ENCODE data around the gene MSMB.
"Not testable (repeated sequence)": the region's sequence is repeated elsewhere in the genome, so short reads cannot be mapped to it uniquely, and the experiment has no call there.

Gene MSMB

DNA sequence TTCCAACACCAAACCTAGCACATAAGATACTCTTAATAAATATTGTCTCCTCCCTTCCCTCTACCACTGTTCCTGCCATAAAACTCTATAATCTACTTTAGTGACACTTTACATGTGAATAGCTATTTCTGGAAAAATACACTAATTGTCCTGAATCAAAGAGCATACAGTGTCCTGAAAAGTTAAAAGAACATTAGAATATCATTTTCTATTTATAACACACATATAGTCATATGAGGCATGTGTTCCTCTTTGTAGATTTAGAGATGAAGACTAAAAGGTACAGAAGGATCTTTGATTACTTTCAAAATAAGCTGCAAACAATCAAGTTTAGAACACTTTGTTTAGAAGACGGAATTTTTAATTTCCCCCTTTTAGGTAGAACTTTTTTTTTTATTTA lies 29.3 kb downstream of the MSMB start:
- TF ChIP-seq SPI1 (IDR thresholded peaks at IDR 0.05; ENCODE audit: low read depth, low read length) = no peak
- TF ChIP-seq TAF1 (IDR thresholded peaks at IDR 0.05; ENCODE audit: low read depth, low read length) = no peak
- TF ChIP-seq POLR2A (IDR thresholded peaks at IDR 0.05; ENCODE audit: low read depth, low read length) = no peak
- no peak for TF ChIP-seq PAX5 (IDR thresholded peaks at IDR 0.05; ENCODE audit: insufficient read depth, low read length, severe bottlenecking)
- no peak for TF ChIP-seq POU2F2 (IDR thresholded peaks at IDR 0.05; ENCODE audit: low read depth, low read length)
- no peak for TF ChIP-seq POLR2AphosphoS5 (IDR thresholded peaks at IDR 0.05; ENCODE audit: low read depth, low read length)
- no peak for FAIRE-seq

GRCh38 chr10:46016190-46016589 lies 29.9 kb downstream of the MSMB start:
- FAIRE-seq = no peak
- no peak for DNase-seq (ENCODE audit: insufficient read length, low spot score)
- TF ChIP-seq SPI1 (IDR thresholded peaks at IDR 0.05; ENCODE audit: low read depth, low read length) = no peak
- TF ChIP-seq TAF1 (IDR thresholded peaks at IDR 0.05; ENCODE audit: low read depth, low read length) = no peak
- no peak for TF ChIP-seq POU2F2 (IDR thresholded peaks at IDR 0.05; ENCODE audit: low read depth, low read length)
- TF ChIP-seq POLR2A (IDR thresholded peaks at IDR 0.05; ENCODE audit: low read depth, low read length) = no peak
- no peak for TF ChIP-seq POLR2AphosphoS5 (IDR thresholded peaks at IDR 0.05; ENCODE audit: low read depth, low read length)
- no peak for TF ChIP-seq PAX5 (IDR thresholded peaks at IDR 0.05; ENCODE audit: insufficient read depth, low read length, severe bottlenecking)

More for the DNA sequence above, 29.3 kb downstream of the MSMB start:
- DNase-seq (ENCODE audit: insufficient read length, low spot score) = no peak

- DNase-seq (ENCODE audit: insufficient read length, low spot score) (no peak), FAIRE-seq (no peak)
- TF ChIP-seq SPI1 (IDR thresholded peaks at IDR 0.05; ENCODE audit: low read depth, low read length) (no peak), POLR2AphosphoS5 (IDR thresholded peaks at IDR 0.05; ENCODE audit: low read depth, low read length) (no peak), PAX5 (IDR thresholded peaks at IDR 0.05; ENCODE audit: insufficient read depth, low read length, severe bottlenecking) (no peak), POU2F2 (IDR thresholded peaks at IDR 0.05; ENCODE audit: low read depth, low read length) (no peak), TAF1 (IDR thresholded peaks at IDR 0.05; ENCODE audit: low read depth, low read length) (no peak)
Measured at GRCh38 chr10:46014683-46015405, 31.2 kb downstream of the MSMB start.

GRCh38 chr10:46014206-46014605 lies 31.9 kb downstream of the MSMB start:
- TF ChIP-seq POLR2A (IDR thresholded peaks at IDR 0.05; ENCODE audit: low read depth, low read length) = no peak
- no peak for TF ChIP-seq POU2F2 (IDR thresholded peaks at IDR 0.05; ENCODE audit: low read depth, low read length)
- no peak for TF ChIP-seq PAX5 (IDR thresholded peaks at IDR 0.05; ENCODE audit: insufficient read depth, low read length, severe bottlenecking)
- TF ChIP-seq POLR2AphosphoS5 (IDR thresholded peaks at IDR 0.05; ENCODE audit: low read depth, low read length) = no peak
- no peak for TF ChIP-seq TAF1 (IDR thresholded peaks at IDR 0.05; ENCODE audit: low read depth, low read length)
- no peak for TF ChIP-seq SPI1 (IDR thresholded peaks at IDR 0.05; ENCODE audit: low read depth, low read length)
- DNase-seq (ENCODE audit: insufficient read length, low spot score) = no peak
- FAIRE-seq = no peak

DNA sequence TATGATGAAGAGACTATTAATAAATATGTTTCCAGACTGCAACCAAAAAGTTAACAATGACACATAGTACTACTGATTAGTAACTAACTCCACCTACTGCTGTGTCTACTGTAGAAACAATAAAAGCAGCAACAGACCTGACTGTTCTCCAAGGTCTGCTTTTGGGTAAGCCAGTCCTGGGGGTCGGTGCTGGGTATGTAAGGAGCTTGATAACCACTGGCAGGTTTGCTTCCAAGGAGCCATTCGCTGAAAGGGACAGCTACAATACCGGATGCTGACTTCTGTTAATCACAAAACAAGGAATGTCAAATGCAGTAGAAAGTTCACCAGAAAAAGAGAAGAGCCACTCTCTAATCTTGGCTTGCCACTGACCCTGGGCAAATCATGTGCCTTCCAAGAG lies 33.3 kb downstream of the MSMB start:
- TF ChIP-seq POU2F2 (IDR thresholded peaks at IDR 0.05; ENCODE audit: low read depth, low read length) (no peak), TAF1 (IDR thresholded peaks at IDR 0.05; ENCODE audit: low read depth, low read length) (no peak), SPI1 (IDR thresholded peaks at IDR 0.05; ENCODE audit: low read depth, low read length) (no peak), POLR2AphosphoS5 (IDR thresholded peaks at IDR 0.05; ENCODE audit: low read depth, low read length) (no peak), PAX5 (IDR thresholded peaks at IDR 0.05; ENCODE audit: insufficient read depth, low read length, severe bottlenecking) (no peak), POLR2A (IDR thresholded peaks at IDR 0.05; ENCODE audit: low read depth, low read length) (no peak)
- FAIRE-seq = no peak
- DNase-seq (ENCODE audit: insufficient read length, low spot score) = no peak

- DNase-seq (ENCODE audit: insufficient read length, low spot score) (no peak), FAIRE-seq (no peak)
- TF ChIP-seq POU2F2 (IDR thresholded peaks at IDR 0.05; ENCODE audit: low read depth, low read length) (no peak), PAX5 (IDR thresholded peaks at IDR 0.05; ENCODE audit: insufficient read depth, low read length, severe bottlenecking) (no peak), POLR2AphosphoS5 (IDR thresholded peaks at IDR 0.05; ENCODE audit: low read depth, low read length) (0 out of 2 replicates have a peak, but pooled peaks have one; percentile 21), TAF1 (IDR thresholded peaks at IDR 0.05; ENCODE audit: low read depth, low read length) (no peak)
Measured at GRCh38 chr10:46006219-46006618, 39.9 kb downstream of the MSMB start.

GRCh38 chr10:46005383-46005782 lies 40.7 kb downstream of the MSMB start:
- TF ChIP-seq POU2F2 (IDR thresholded peaks at IDR 0.05; ENCODE audit: low read depth, low read length) = no peak
- no peak for TF ChIP-seq PAX5 (IDR thresholded peaks at IDR 0.05; ENCODE audit: insufficient read depth, low read length, severe bottlenecking)
- TF ChIP-seq POLR2AphosphoS5 (IDR thresholded peaks at IDR 0.05; ENCODE audit: low read depth, low read length) = no peak
- TF ChIP-seq SPI1 (IDR thresholded peaks at IDR 0.05; ENCODE audit: low read depth, low read length) = no peak
- TF ChIP-seq POLR2A (IDR thresholded peaks at IDR 0.05; ENCODE audit: low read depth, low read length) = no peak
- TF ChIP-seq TAF1 (IDR thresholded peaks at IDR 0.05; ENCODE audit: low read depth, low read length) = no peak
- DNase-seq (ENCODE audit: insufficient read length, low spot score) = no peak
- FAIRE-seq = no peak

- TF ChIP-seq TAF1 (IDR thresholded peaks at IDR 0.05; ENCODE audit: low read depth, low read length) = no peak
- TF ChIP-seq POU2F2 (IDR thresholded peaks at IDR 0.05; ENCODE audit: low read depth, low read length) = no peak
- no peak for TF ChIP-seq POLR2AphosphoS5 (IDR thresholded peaks at IDR 0.05; ENCODE audit: low read depth, low read length)
- no peak for TF ChIP-seq POLR2A (IDR thresholded peaks at IDR 0.05; ENCODE audit: low read depth, low read length)
- TF ChIP-seq SPI1 (IDR thresholded peaks at IDR 0.05; ENCODE audit: low read depth, low read length) = no peak
- no peak for TF ChIP-seq PAX5 (IDR thresholded peaks at IDR 0.05; ENCODE audit: insufficient read depth, low read length, severe bottlenecking)
- no peak for FAIRE-seq
Measured at GRCh38 chr10:46004963-46005362, 41.1 kb downstream of the MSMB start.

GRCh38 chr10:46002916-46003693 lies 43.0 kb downstream of the MSMB start:
- FAIRE-seq (no peak), DNase-seq (ENCODE audit: insufficient read length, low spot score) (no peak)
- TF ChIP-seq SPI1 (IDR thresholded peaks at IDR 0.05; ENCODE audit: low read depth, low read length) = no peak
- no peak for TF ChIP-seq PAX5 (IDR thresholded peaks at IDR 0.05; ENCODE audit: insufficient read depth, low read length, severe bottlenecking)
- no peak for TF ChIP-seq TAF1 (IDR thresholded peaks at IDR 0.05; ENCODE audit: low read depth, low read length)
- no peak for TF ChIP-seq POLR2A (IDR thresholded peaks at IDR 0.05; ENCODE audit: low read depth, low read length)
- no peak for TF ChIP-seq POLR2AphosphoS5 (IDR thresholded peaks at IDR 0.05; ENCODE audit: low read depth, low read length)
- TF ChIP-seq POU2F2 (IDR thresholded peaks at IDR 0.05; ENCODE audit: low read depth, low read length) = no peak

More at GRCh38 chr10:46004963-46005362, 41.1 kb downstream of the MSMB start:
- DNase-seq (ENCODE audit: insufficient read length, low spot score) = no peak

DNA sequence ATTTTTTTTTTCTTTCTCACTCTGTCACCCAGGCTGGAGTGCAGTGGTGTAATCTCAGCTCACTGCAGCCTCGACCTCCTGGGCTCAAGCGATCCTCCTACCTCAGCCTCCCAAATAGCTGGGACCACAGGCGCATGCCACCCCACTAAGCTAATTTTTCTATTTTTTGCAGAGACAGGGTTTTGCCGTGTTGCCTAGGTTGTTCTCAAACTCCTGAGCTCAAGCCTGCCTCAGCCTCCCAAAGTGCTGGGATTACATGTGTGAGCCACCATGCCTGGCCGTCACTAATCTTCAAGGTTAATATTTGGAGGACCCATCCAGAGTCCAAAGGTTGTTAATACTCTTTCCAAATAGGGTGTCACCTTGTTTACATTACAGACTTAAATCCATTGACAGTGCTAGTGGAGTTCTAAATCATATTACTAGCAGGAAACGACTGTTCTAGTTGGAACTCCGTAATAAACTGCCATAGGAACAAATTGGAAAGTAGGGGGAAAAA lies 43.8 kb downstream of the MSMB start:
- not testable (repeated sequence) for FAIRE-seq; DNase-seq (ENCODE audit: insufficient read length, low spot score)

Measured in GM12891 (cell line).